Dermis microvascular lymphatic vessel endothelial cell (primary cell): Measurements from ENCODE around the gene PTPRG. TPM values are rescaled to one million over a fixed set of nuclear protein-coding genes. Genes with fewer than 3 reads are reported as not detected.

Experiments
- DNase-seq, 2 donors: peaks; one replicate each; pipeline versions ENCODE4 v3.0.0 to v3.0.0-alpha.2; 2010; ENCODE audit warnings: low read depth in 2 of 2
- total RNA-seq: library from RNA; depleted of rRNA; stranded (reverse); fragments of >200 nt; gene quantifications from 2 replicates; pipeline ENCODE4 v1.2.1, GENCODE V29; 2014

Gene PTPRG
- total RNA-seq, 1 donor from 2014 or later = 8.6 TPM

GRCh38 chr3:62210011-62210410, 648.6 kb downstream of the PTPRG start:
- no peak for DNase-seq

DNA sequence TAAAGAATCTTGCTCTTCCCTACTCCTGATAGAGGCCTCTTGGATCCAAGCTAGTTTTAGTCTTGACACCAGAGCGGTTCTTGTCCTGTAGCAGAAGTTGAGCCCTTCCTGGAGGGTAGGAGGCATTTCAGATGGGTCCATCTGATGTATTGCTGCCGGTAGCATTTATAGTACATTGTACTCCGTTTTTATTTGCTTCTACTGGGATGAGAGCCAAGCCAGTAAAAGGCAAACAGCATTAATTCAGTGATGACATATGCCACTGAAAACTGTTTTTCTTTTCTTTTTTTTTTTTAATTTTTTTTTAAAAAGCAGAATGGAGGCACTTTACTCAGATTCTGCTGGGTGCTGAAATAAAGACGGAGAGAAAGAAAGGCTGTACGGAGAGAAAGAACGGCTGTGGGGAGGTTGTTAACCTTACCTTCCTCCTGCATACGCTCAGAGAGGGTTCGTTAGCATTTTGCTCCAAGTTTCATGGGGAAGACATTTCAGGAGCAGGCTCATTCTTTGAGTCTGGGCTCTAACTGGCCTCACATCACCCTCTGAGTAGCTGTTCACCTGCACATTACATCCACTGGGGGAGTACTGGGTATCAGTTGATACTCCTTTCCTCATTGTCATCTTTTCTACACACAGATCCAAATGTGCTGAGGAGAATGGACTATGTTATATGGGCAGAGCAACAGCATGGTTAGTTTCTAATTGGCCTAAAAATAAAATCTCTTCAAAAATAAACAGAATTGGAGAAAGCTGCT, 650.5 kb downstream of the PTPRG start:
- DNase-seq = no peak

DNA sequence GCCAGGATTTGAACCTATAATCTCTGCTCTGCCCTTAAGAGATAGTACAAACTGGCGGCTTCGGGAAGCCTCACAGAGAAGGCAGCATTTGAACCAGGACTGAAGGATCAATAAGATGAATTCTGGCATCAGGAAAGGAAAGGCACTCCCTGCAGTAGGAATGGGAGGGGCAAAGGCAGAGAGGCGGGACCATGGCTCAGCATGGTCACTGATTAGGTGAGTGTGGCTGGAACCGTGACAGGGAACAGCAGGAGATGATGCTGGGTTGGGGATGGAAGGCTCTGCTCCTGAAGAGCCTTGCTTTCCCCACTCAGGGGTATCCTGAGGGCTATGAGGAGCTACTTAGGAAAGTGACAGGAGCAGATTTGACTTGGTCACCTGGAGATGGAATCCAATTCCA, 653.5 kb downstream of the PTPRG start:
- no peak for DNase-seq

- DNase-seq = no peak
Measured at GRCh38 chr3:62220616-62221015, 659.2 kb downstream of the PTPRG start.

DNA sequence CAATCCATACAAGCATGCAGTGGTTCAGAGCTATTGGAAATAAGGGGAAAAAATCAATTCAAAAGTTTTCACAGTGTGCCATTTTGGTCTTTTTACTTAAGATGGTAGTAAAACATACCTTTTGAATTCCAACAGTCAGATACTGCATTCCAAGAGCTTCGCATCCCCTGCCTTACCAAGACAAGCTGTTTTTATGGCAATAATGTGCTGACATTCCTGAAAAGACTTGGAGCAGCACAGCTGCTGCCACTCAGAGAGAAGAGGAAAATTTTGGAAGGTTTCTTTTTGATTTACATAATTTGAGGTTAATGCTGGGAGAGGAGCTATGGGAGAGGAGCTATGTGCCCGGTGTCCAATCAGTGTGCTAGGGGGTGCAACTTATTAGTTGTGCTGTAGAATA, 663.7 kb downstream of the PTPRG start:
- DNase-seq = no peak

DNA sequence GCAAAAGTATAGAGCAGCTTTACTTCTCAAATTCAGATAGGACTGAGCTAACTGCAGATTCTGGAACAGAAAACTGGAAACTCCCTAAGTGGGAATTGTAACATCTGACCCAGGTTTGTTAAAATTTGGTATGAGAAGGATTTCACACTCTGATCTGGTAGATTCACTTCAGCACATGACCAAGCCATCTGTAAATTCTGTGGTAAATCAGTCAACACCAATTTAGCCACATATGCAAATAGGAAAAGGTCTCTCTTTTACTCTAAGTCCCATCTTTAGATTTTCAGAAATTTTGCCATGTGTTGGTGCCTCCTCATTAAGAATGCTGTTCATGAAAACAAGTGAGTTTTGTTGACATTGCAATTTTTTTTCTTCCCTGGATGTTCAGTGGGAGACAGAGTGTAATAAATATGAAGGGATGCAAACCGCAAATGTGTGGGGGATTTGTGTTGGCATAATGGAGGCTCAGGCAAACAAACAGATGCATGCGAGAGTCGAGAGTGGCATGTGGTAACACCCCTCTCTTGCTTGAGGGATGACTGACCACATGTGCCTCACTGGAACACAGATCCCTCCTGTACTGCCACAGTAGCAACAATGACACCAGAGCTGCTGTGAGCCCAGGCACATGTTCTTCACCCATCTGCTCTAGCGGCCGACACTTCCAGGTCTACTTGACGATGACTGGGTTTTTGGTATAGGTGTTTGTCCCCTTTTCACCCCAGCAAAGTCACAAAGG, 665.4 kb downstream of the PTPRG start:
- DNase-seq = no peak

DNA sequence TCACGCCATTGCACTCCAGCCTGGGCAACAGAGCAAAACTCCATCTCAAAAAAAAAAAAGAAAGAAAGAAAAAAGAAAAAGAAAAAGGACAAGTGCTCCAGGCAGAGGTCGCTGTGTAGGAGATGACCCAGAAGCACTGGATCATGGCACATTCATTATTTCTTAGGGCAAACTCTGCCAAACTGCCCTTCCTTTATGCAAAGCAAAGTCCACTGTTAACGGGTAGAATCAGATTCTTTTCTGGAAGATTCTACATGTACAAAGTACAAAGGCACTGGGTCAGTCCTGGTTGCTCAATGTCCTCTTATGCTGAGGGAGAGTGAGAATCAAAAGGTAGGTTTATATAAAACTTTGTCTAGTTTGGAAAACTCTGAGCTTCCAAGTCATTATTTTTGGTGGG, 667.1 kb downstream of the PTPRG start:
- DNase-seq = no peak

DNA sequence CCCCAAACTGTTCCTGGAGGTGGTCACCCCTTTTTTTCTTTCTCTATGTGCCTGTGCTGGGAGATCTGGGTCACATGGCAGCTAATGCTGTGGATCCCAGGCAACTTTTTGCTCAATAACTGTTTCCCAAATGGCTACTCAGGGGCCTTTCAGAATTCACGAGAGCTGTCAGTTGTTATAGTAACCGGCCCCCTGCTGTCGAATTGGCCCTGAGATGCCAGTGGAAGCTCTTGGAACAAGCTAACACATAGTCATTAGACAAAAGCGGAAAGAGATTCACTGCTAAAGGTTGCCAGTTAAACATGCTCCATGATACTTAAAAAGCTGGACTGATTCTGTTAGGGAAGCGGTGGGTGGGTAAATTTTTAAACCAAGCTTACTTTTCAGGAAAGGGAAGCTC, 667.8 kb downstream of the PTPRG start:
- DNase-seq = no peak

- peak in 1 of 2 donors; percentile 17 for DNase-seq
Measured at GRCh38 chr3:62229908-62230307, 668.5 kb downstream of the PTPRG start.

- DNase-seq = no peak
Measured at GRCh38 chr3:62233065-62233464, 671.7 kb downstream of the PTPRG start.

DNA sequence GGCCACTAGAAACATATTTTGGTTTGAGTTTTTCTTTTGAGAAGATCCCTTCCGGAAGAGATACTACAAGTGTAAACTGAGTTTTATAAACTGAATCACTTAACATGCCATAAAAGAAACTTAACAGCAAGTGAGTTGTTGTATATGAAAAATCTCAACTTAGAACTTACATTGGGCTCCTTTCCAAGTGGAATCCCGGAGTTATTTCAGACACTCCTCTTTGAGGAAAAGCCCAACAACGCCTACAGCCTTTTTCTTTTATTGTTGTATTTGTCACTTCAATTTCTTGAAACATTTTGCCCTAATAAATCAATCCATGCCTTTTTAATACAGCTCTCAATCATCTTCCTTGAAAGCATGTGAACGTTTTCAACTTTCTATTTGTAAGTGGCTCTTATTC, 674.6 kb downstream of the PTPRG start:
- DNase-seq = no peak

DNA sequence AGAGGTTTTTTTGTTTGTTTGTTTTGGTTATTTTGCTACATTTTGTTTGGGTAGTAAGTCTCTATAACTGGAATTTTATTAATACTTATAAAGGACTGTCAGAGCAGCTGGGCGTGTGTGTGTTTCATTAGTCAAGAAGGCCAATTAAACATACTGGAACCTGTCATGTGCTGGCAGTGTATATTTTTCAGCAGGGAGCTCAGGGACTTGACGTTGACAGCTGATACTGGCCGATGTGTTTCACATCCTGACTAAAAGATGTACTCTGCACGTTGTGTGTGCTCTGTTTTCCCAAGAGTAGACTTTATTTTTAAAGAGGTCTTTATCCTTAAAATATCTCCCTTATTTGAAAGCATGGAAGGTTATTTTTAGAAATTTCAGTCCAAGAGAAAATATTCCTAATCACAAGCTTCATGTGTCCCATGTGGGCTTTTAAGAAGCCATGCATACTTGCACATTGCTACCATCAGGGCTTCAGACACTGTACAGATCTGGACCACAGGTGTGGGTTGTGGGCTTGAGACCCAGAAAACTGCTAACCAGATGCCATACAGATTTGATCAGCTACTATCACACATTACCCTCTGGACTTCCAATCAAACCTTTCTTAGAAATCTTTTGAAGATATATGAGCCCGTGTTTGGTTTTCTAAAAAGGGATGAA, 676.0 kb downstream of the PTPRG start:
- no peak for DNase-seq

- no peak for DNase-seq
Measured at GRCh38 chr3:62238003-62238402, 676.6 kb downstream of the PTPRG start.

GRCh38 chr3:62238431-62238830, 677.1 kb downstream of the PTPRG start:
- DNase-seq = no peak

DNA sequence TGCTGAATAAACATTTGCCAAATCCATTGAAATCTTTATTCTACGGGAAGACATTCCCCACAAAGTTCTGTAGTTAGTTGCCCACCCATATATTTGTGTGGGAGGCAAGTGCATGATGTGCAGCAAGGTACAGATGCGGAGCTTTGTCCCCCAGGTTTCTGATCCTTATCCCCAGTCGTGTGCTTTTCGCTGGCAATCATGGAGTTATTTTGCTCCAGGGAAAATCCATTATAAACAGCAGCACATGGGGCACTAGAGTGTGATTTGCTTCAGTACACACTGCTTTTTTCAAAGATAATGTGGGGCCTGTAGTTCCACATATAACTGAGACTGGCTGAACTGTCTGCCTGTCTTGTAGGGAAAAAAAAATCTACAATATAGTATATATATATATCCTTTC, 679.9 kb downstream of the PTPRG start:
- DNase-seq = no peak

DNA sequence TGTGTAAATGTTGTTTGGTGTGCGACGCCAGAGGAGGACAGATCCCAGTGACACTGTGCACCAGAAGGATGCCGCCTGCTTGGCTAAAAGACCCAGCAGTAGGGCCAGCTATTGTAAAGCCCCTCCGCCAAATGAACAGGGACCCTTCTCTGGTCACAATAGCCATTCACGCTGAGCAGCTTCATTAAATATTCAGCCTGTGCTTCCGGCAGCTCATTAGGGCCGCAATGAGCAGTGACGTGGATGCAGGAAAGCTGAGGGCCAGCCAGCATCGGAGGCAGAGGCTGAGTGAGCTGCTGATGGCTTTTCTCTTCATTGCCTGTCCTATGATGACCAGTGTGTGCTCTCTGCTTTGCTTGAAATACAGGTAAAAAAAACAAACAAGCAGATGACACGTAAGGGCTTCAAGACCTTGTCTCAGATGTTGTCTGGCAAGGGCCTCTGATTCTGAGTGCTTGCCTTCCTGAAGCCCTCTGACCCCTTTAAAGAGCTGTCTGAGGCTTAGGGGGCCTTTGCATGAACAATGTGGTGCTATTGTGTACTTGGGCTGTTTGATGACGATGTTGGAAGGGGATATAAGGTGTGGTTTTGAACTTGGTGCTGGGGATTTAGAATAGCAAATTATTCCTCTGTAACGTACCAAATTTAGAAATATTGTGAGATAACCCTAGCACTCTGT, 681.6 kb downstream of the PTPRG start:
- no peak for DNase-seq

DNA sequence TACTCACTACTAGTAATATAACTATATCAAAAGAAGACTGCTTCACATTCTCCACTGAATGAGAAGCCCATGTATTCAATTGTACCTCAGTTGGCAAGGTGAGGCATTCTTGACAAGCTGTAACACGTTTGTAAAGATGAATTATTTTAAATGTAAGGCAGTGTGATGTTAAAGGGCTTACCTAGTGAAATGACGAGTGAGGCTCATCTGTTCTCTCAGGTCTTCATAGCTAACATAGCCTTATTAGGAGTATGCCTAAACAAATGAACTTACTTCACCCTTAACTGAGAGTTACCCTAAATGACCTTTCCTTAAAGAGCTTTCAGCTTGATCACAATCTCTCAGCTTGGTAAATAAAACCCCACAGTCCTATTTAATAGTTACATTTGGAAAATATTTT, 684.7 kb downstream of the PTPRG start:
- DNase-seq = no peak

DNA sequence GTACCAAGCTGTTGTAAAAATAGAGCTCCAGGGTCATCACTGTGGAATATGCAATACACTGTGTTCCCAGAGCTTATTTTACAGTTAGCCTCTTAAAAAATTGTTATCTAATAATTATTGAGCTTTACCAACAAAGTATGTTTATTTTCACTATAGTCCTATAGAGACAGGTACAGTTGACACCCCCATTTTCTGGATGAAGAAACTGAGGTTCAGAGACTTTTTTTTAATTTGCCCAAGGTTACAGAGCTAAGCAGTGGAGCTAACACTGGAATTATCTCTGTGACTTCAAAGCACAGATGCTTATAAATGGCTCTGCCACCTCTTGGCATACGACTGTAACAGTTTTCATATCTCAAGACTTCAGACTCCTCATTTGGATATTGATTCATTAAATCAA, 685.6 kb downstream of the PTPRG start:
- no peak for DNase-seq

- DNase-seq = no peak
Measured at GRCh38 chr3:62248734-62249483, 687.5 kb downstream of the PTPRG start.

DNA sequence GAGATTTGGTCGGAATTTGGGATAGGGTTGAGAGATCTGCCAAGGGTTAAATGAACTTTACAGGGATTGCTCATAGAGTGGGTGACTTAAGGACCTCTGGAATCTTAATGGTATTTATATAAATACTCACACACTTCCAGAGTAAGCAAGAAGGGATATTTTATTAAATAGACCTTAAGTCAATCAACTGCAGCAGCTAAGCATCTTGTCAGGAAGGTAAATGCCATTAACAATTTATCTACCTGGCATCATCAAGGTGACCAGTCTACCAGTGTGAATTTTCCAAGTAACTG, 688.1 kb downstream of the PTPRG start:
- DNase-seq = no peak

DNA sequence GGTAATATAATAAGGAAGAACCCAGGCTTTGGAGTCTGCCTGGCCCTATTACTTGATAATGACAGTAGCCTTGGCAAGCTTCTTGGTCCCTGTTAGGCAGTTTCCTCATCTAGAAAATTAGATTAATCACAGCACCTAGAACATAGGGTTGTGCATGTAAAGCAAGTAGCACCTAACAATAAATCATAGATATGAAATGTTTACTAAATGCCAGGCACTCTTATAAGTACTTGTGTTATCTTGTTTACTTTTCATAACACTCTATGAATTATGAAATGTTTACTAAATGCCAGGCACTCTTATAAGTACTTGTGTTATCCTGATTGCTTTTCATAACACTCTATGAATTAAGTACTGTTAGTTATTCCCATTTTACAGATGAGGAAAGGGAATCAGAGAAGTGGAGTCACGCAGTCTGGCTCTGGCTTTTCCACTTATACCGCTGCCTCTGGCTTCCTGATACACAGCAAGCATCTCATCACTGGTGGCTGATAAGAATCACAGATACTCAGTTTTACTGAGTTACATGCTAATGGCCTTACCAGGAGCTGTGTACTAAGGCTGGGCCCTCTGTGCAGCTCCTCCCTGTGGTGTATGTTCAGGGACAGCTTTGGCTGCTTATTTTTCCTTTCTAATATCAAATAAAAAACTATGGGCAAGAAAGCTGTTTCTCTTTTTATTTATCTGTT, 688.6 kb downstream of the PTPRG start:
- DNase-seq = no peak
